Hepatocyte (in vitro differentiated cells): ENCODE results near the gene SLAIN2.

Source experiments
- CTCF ChIP-seq: fragments of 200-600 bp; sonication (generic); IDR thresholded peaks from 2 replicates; pipeline ENCODE4 v1.5.1; 2016; ENCODE audit warnings: antibody characterized with exemption, mild to moderate bottlenecking; ENCODE audit not compliant: poor library complexity
- EZH2 ChIP-seq: fragments of 200-600 bp; sonication (generic); IDR thresholded peaks from 2 replicates; pipeline ENCODE4 v1.6.1; 2016; ENCODE audit warnings: antibody characterized with exemption, mild to moderate bottlenecking, borderline replicate concordance

DNA sequence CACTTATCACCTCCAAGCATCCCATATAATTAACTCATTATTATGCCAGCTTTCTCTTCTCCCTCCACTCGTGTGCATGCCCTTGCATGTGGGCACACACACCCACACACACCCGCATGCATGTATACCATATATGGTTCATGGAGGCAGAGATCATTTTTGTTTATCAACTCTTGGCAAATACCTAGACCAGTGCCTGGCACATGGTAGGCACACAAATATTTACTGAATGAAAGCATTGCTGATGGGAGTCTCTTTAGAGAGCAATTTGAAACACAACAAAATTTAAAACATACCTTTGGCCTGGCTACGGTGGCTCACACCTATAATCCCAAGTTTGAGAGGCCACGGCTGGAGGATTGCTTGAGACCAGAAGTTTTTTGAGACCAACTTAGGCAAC is 90.7 kb downstream of the SLAIN2 start:
- TF ChIP-seq CTCF: no peak
- TF ChIP-seq EZH2: no peak
